Activated T-helper 1 cell treated with anti-CD3 and anti-CD28 coated beads, Interleukin-12 subunit alpha, Interleukin-12 subunit beta, Interleukin-2, Interleukin-4 antibody, amounts not matched to agents 30 ng/mL and 10 ng/mL and 1 ng/mL, durations not matched to agents 14 hours and 24 hours and 36 hours (primary cell): ENCODE data around the gene GPER1. TPM values are rescaled to one million over a fixed set of nuclear protein-coding genes. Genes with fewer than 3 reads are reported as not detected.

Source experiments
- DNase-seq: peaks from one replicate; pipeline ENCODE4 v3.0.0; 2021; ENCODE audit warnings: low spot score
- H3K27ac Mint-ChIP-seq: one replicate; pipeline ENCODE4 v1.8.0; 2021; ENCODE audit warnings: mild to moderate bottlenecking, mixed read lengths
- H3K27me3 Mint-ChIP-seq: one replicate; pipeline ENCODE4 v1.8.0; 2022; ENCODE audit warnings: mild to moderate bottlenecking, moderate library complexity, mixed read lengths; ENCODE audit not compliant: insufficient read depth
- H3K36me3 Mint-ChIP-seq: one replicate; pipeline ENCODE4 v1.8.0; 2021; ENCODE audit warnings: low read depth, mixed read lengths
- H3K4me1 Mint-ChIP-seq: one replicate; pipeline ENCODE4 v1.8.0; 2021; ENCODE audit warnings: low read depth, mixed read lengths
- H3K4me3 Mint-ChIP-seq: one replicate; pipeline ENCODE4 v1.8.0; 2021; ENCODE audit warnings: mild to moderate bottlenecking, moderate library complexity, mixed read lengths
- H3K9me3 Mint-ChIP-seq: one replicate; pipeline ENCODE4 v1.8.0; 2021; ENCODE audit warnings: mixed read lengths
- intact Hi-C: fragments of 100-400 bp; cut with micrococcal nuclease; formaldehyde crosslinking; loops from one replicate; pipeline ENCODE4 v1.15.1; 2024
- total RNA-seq: library from RNA; stranded (reverse); gene quantifications from 2 replicates; pipeline ENCODE4 v1.2.3, GENCODE V29; 2022

GPER1 gene
- total RNA-seq, 1 donor from 2014 or later = not detected

DNA sequence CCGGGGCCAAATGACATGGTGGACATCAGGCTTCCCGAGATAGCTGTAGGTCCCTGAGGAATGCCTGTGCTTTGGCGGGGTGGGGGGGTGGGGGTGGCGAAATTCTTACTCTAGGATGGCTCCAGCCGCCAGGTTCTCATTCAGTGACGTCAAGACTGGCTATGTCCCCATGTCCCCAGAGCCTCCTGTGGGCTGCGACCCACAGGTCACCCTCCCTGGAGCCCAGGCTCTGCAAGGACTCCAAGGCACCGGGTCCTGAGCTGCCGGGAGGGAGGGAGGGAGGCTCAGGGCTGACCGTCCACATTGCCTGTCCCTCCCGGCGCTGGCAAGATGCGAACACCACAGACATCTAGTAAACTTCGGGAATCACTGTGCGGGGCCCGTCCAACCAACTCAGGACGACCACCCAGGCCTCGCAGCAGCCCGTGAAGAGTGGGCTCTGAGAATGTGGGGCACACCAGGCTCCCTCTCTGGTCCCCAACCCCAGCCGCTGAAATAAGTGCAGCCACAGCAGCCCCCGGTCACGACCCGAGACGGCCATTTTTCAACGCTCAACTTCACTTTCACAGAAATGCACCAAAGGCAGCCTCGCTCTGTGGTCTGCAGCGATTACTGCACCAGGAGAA lies 31.0 kb upstream of the GPER1 start:
- Mint-ChIP-seq H3K4me3 (no peak overlapping the region), H3K9me3 (no peaks in the 10 kb centered on the region), H3K36me3 (no peaks in the 10 kb centered on the region), H3K4me1 (peaks cover 8% of the 10 kb centered on the region), H3K27ac (no peak overlapping the region), H3K27me3 (no peaks in the 10 kb centered on the region)
- DNase-seq = no peak
- intact Hi-C loops = no loop called here

GRCh38 chr7:1057416-1058291 lies 30.3 kb upstream of the GPER1 start:
- no peak for DNase-seq
- no peaks in the 10 kb centered on the region for H3K9me3 Mint-ChIP-seq
- H3K36me3 Mint-ChIP-seq = no peaks in the 10 kb centered on the region
- intact Hi-C loops = no loop called here
- no peaks in the 10 kb centered on the region for H3K27me3 Mint-ChIP-seq
- no peak overlapping the region for H3K4me3 Mint-ChIP-seq
- peaks cover 8% of the 10 kb centered on the region for H3K4me1 Mint-ChIP-seq
- no peak overlapping the region for H3K27ac Mint-ChIP-seq

DNA sequence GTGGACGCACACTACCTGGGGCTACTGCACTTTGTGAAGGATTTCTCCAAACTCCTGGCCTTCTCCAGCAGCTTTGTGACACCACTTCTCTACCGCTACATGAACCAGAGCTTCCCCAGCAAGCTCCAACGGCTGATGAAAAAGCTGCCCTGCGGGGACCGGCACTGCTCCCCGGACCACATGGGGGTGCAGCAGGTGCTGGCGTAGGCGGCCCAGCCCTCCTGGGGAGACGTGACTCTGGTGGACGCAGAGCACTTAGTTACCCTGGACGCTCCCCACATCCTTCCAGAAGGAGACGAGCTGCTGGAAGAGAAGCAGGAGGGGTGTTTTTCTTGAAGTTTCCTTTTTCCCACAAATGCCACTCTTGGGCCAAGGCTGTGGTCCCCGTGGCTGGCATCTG lies 29.6 kb upstream of the GPER1 start:
- Mint-ChIP-seq H3K4me1 (peaks cover 8% of the 10 kb centered on the region), H3K4me3 (no peak overlapping the region)

GRCh38 chr7:1058821-1059199 lies 29.1 kb upstream of the GPER1 start:
- H3K27me3 Mint-ChIP-seq = no peaks in the 10 kb centered on the region
- peaks cover 8% of the 10 kb centered on the region for H3K4me1 Mint-ChIP-seq
- no peak overlapping the region for H3K4me3 Mint-ChIP-seq
- intact Hi-C loops = no loop called here
- no peak for DNase-seq
- no peak overlapping the region for H3K27ac Mint-ChIP-seq
- no peaks in the 10 kb centered on the region for H3K36me3 Mint-ChIP-seq
- H3K9me3 Mint-ChIP-seq = no peaks in the 10 kb centered on the region

More for the DNA sequence above, 29.6 kb upstream of the GPER1 start:
- intact Hi-C loops = no loop called here
- Mint-ChIP-seq H3K36me3 (no peaks in the 10 kb centered on the region), H3K9me3 (no peaks in the 10 kb centered on the region), H3K27me3 (no peaks in the 10 kb centered on the region), H3K27ac (no peak overlapping the region)
- DNase-seq = no peak

DNA sequence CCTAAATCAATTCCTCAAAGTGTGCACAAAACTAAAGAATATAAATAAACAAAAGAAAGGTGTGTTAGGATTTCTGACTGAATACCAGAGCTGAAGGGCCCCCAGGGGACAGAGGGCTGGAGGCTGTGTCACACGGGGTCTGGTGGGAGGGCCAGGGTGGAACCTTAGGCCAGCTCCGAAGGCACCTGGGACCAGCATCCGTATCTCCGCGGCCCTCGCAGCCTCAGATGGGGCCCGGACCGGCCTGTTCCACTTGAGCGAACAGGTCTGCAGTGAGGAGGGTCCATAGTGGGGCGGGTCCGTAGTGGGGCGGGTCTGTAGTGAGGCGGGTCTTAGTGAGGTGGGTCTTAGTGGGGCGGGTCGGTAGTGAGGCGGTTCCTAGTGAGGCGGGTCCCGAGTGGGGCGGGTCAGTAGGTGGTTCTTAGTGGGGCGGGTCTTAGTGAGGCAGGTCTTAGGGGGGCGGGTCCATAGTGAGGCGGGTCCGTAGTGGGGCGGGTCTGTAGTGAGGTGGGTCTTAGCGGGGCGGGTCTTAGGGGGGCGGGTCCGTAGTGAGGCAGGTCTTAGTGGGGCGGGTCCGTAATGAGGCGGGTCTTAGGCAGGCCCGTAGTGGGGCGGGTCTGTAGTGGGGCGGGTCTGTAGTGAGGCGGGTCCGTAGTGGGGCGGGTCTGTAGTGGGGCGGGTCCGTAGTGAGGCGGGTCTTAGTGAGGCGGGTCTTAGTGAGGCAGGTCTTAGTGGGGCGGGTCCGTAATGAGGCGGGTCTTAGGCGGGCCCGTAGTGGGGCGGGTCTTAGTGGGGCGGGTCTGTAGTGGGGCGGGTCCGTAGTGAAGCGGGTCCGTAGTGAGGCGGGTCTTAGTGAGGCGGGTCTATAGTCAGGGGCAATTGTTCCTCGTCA lies 28.5 kb upstream of the GPER1 start:
- Mint-ChIP-seq H3K27ac (no peak overlapping the region), H3K27me3 (no peaks in the 10 kb centered on the region), H3K4me1 (peaks cover 8% of the 10 kb centered on the region), H3K4me3 (no peak overlapping the region), H3K36me3 (no peaks in the 10 kb centered on the region), H3K9me3 (no peaks in the 10 kb centered on the region)
- intact Hi-C loops = no loop called here
- no peak for DNase-seq

GRCh38 chr7:1060315-1061072 lies 27.4 kb upstream of the GPER1 start:
- Mint-ChIP-seq H3K36me3 (no peaks in the 10 kb centered on the region), H3K9me3 (no peaks in the 10 kb centered on the region), H3K4me3 (no peak overlapping the region), H3K27ac (no peak overlapping the region), H3K27me3 (no peaks in the 10 kb centered on the region), H3K4me1 (peaks cover 10% of the 10 kb centered on the region)
- intact Hi-C loops = no loop called here
- DNase-seq = no peak

GRCh38 chr7:1061180-1061579 lies 26.7 kb upstream of the GPER1 start:
- intact Hi-C loops = no loop called here
- Mint-ChIP-seq H3K4me1 (peaks cover 11% of the 10 kb centered on the region), H3K36me3 (no peaks in the 10 kb centered on the region), H3K4me3 (no peak overlapping the region), H3K27ac (no peak overlapping the region), H3K9me3 (no peaks in the 10 kb centered on the region), H3K27me3 (no peaks in the 10 kb centered on the region)
- no peak for DNase-seq

- Mint-ChIP-seq H3K4me1 (peaks cover 11% of the 10 kb centered on the region), H3K4me3 (no peak overlapping the region), H3K9me3 (no peaks in the 10 kb centered on the region), H3K27ac (no peak overlapping the region), H3K36me3 (no peaks in the 10 kb centered on the region), H3K27me3 (no peaks in the 10 kb centered on the region)
- DNase-seq = no peak
- intact Hi-C loops = no loop called here
Measured at GRCh38 chr7:1062296-1063294, 25.3 kb upstream of the GPER1 start.

GRCh38 chr7:1063361-1063760 lies 24.6 kb upstream of the GPER1 start:
- Mint-ChIP-seq H3K27me3 (no peaks in the 10 kb centered on the region), H3K27ac (no peak overlapping the region), H3K9me3 (no peaks in the 10 kb centered on the region), H3K4me3 (no peak overlapping the region), H3K36me3 (no peaks in the 10 kb centered on the region), H3K4me1 (peaks cover 11% of the 10 kb centered on the region)
- no peak for DNase-seq
- intact Hi-C loops = no loop called here

DNA sequence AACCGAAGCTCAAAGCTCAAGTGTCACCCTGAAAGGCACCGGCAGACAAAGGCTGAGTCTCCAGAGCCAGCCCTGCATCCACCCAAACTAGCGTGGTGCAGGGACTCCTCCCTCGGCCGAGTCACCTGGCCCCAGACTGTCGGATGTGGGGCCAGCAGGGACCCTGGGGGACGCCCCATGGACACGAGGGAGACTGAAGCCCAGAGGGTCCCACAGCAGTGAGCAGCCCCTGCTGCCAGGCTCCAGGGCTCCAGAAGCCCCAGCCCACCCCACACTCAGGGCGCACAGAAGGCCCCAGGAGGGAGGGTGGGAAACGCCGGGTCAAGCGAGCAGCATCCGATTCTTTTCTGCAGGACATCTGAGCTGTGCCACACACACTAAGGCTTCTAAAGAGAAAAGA lies 23.3 kb upstream of the GPER1 start:
- H3K4me3 Mint-ChIP-seq = no peak overlapping the region
- no peak for DNase-seq
- no peaks in the 10 kb centered on the region for H3K9me3 Mint-ChIP-seq
- intact Hi-C loops = no loop called here
- no peaks in the 10 kb centered on the region for H3K27me3 Mint-ChIP-seq
- H3K4me1 Mint-ChIP-seq = peaks cover 4% of the 10 kb centered on the region
- H3K27ac Mint-ChIP-seq = no peak overlapping the region
- no peaks in the 10 kb centered on the region for H3K36me3 Mint-ChIP-seq

DNA sequence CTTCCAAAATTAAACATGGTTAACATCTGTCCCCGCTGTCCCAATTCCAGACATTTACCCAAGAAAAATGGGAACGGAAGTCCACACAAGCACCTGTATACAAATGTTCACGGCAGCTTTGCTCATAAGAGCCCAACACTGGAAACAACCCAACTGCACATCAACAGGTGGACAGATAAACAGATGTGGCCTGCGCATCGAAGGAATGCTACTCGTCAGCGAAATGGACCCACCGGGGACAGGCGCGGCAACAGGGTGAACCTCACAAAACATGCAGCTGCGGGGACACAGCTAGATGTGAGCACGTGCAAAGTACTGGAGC lies 22.7 kb upstream of the GPER1 start:
- intact Hi-C loops = loop anchor here (1.0 to 5.0 kb wide), 3 partner anchors 21 to 278 kb away; partner anchors contain the start of gene GPR146
- H3K36me3 Mint-ChIP-seq = no peaks in the 10 kb centered on the region
- no peaks in the 10 kb centered on the region for H3K27me3 Mint-ChIP-seq
- no peaks in the 10 kb centered on the region for H3K9me3 Mint-ChIP-seq
- DNase-seq = no peak
- no peak overlapping the region for H3K27ac Mint-ChIP-seq
- no peak overlapping the region for H3K4me3 Mint-ChIP-seq
- peaks cover 4% of the 10 kb centered on the region for H3K4me1 Mint-ChIP-seq
